Measurements from ENCODE around the gene MOB3A.

- TF ChIP-seq POLR2A (IDR thresholded peaks at IDR 0.05) (no peak), CTCF (IDR thresholded peaks at IDR 0.05) (no peak)
Measured at GRCh38 chr19:2061495-2062388, 34.4 kb downstream of the MOB3A start.
